Measurements from ENCODE around the gene ANO9. TPM values are rescaled to one million over a fixed set of nuclear protein-coding genes. Genes with fewer than 3 reads are reported as not detected.

ANO9 gene
- total RNA-seq, 1 donor from 2014 or later, result 1.9 TPM

GRCh38 chr11:457111-457760 is 15.4 kb upstream of the ANO9 start:
- Histone ChIP-seq H2AFZ (ENCODE audit: low read depth, low read length) (no peak overlapping the region), H3K4me2 (ENCODE audit: low read length) (no peak overlapping the region), H3K9ac (ENCODE audit: low read length) (no peak overlapping the region), H3K4me1 (ENCODE audit: insufficient read depth, low read length) (no peaks in the 10 kb centered on the region), H3K36me3 (ENCODE audit: insufficient read depth, low read length) (peaks cover 7% of the 10 kb centered on the region), H3K79me2 (ENCODE audit: insufficient read depth, low read length) (peaks cover 87% of the 10 kb centered on the region), H3K4me3 (ENCODE audit: insufficient read depth, low read depth, low read length) (no peak overlapping the region), H4K20me1 (ENCODE audit: insufficient read depth, low read length) (peaks cover 59% of the 10 kb centered on the region), H3K9me3 (ENCODE audit: insufficient read depth, low read depth, low read length) (no peaks in the 10 kb centered on the region), H3K27me3 (ENCODE audit: insufficient read depth, low read length) (no peaks in the 10 kb centered on the region), H3K27ac (ENCODE audit: low read depth, low read length) (no peak overlapping the region)
- Mint-ChIP-seq H3K4me3 (ENCODE audit: unreplicated experiment) (no peak overlapping the region), H3K36me3 (ENCODE audit: low read depth, unreplicated experiment) (peaks cover 18% of the 10 kb centered on the region), H3K27me3 (ENCODE audit: low read depth, unreplicated experiment) (no peaks in the 10 kb centered on the region), H3K9me3 (ENCODE audit: unreplicated experiment) (peaks cover 2% of the 10 kb centered on the region), H3K4me1 (ENCODE audit: low read depth, unreplicated experiment) (peaks cover 4% of the 10 kb centered on the region), H3K27ac (ENCODE audit: unreplicated experiment) (no peak overlapping the region)
- DNase-seq (ENCODE audit: low read depth), result no peak
- no peak for FAIRE-seq
- TF ChIP-seq CTCF (IDR thresholded peaks at IDR 0.05; ENCODE audit: insufficient read depth, low read depth, low read length), result no peak
- no peak for TF ChIP-seq EZH2 (IDR thresholded peaks at IDR 0.05; ENCODE audit: insufficient read depth, low read length)

GRCh38 chr11:456533-456932 is 14.7 kb upstream of the ANO9 start:
- TF ChIP-seq CTCF (IDR thresholded peaks at IDR 0.05; ENCODE audit: insufficient read depth, low read depth, low read length) (no peak), EZH2 (IDR thresholded peaks at IDR 0.05; ENCODE audit: insufficient read depth, low read length) (no peak)
- Mint-ChIP-seq H3K36me3 (ENCODE audit: low read depth, unreplicated experiment) (peaks cover 18% of the 10 kb centered on the region), H3K27me3 (ENCODE audit: low read depth, unreplicated experiment) (no peaks in the 10 kb centered on the region), H3K4me3 (ENCODE audit: unreplicated experiment) (no peak overlapping the region), H3K4me1 (ENCODE audit: low read depth, unreplicated experiment) (peaks cover 6% of the 10 kb centered on the region), H3K27ac (ENCODE audit: unreplicated experiment) (no peak overlapping the region), H3K9me3 (ENCODE audit: unreplicated experiment) (peaks cover 2% of the 10 kb centered on the region)
- H3K9ac ChIP-seq (ENCODE audit: low read length), result no peak overlapping the region
- no peaks in the 10 kb centered on the region for H3K27me3 ChIP-seq (ENCODE audit: insufficient read depth, low read length)
- DNase-seq (ENCODE audit: low read depth) (no peak), FAIRE-seq (no peak)
- H3K4me1 ChIP-seq (ENCODE audit: insufficient read depth, low read length), result peaks cover under 1% of the 10 kb centered on the region
- no peak overlapping the region for H3K4me2 ChIP-seq (ENCODE audit: low read length)
- no peak overlapping the region for H3K4me3 ChIP-seq (ENCODE audit: insufficient read depth, low read depth, low read length)
- H3K9me3 ChIP-seq (ENCODE audit: insufficient read depth, low read depth, low read length), result no peaks in the 10 kb centered on the region
- H4K20me1 ChIP-seq (ENCODE audit: insufficient read depth, low read length), result peaks cover 66% of the 10 kb centered on the region
- H3K36me3 ChIP-seq (ENCODE audit: insufficient read depth, low read length), result peaks cover 7% of the 10 kb centered on the region
- peaks cover 87% of the 10 kb centered on the region for H3K79me2 ChIP-seq (ENCODE audit: insufficient read depth, low read length)
- no peak overlapping the region for H2AFZ ChIP-seq (ENCODE audit: low read depth, low read length)
- no peak overlapping the region for H3K27ac ChIP-seq (ENCODE audit: low read depth, low read length)

- H3K9ac ChIP-seq (ENCODE audit: low read length), result no peak overlapping the region
- DNase-seq (ENCODE audit: low read depth) (no peak), FAIRE-seq (no peak)
- peaks cover 92% of the 10 kb centered on the region for H3K79me2 ChIP-seq (ENCODE audit: insufficient read depth, low read length)
- Mint-ChIP-seq H3K27ac (ENCODE audit: unreplicated experiment) (no peak overlapping the region), H3K36me3 (ENCODE audit: low read depth, unreplicated experiment) (peaks cover 18% of the 10 kb centered on the region), H3K27me3 (ENCODE audit: low read depth, unreplicated experiment) (no peaks in the 10 kb centered on the region), H3K4me3 (ENCODE audit: unreplicated experiment) (no peak overlapping the region), H3K4me1 (ENCODE audit: low read depth, unreplicated experiment) (peaks cover 7% of the 10 kb centered on the region), H3K9me3 (ENCODE audit: unreplicated experiment) (peaks cover 2% of the 10 kb centered on the region)
- H3K4me3 ChIP-seq (ENCODE audit: insufficient read depth, low read depth, low read length), result no peak overlapping the region
- peaks cover 74% of the 10 kb centered on the region for H4K20me1 ChIP-seq (ENCODE audit: insufficient read depth, low read length)
- no peak overlapping the region for H2AFZ ChIP-seq (ENCODE audit: low read depth, low read length)
- no peak for TF ChIP-seq EZH2 (IDR thresholded peaks at IDR 0.05; ENCODE audit: insufficient read depth, low read length)
- TF ChIP-seq CTCF (IDR thresholded peaks at IDR 0.05; ENCODE audit: insufficient read depth, low read depth, low read length), result no peak
- H3K27ac ChIP-seq (ENCODE audit: low read depth, low read length), result no peak overlapping the region
- no peaks in the 10 kb centered on the region for H3K9me3 ChIP-seq (ENCODE audit: insufficient read depth, low read depth, low read length)
- no peak overlapping the region for H3K4me2 ChIP-seq (ENCODE audit: low read length)
- peaks cover 7% of the 10 kb centered on the region for H3K36me3 ChIP-seq (ENCODE audit: insufficient read depth, low read length)
- no peaks in the 10 kb centered on the region for H3K27me3 ChIP-seq (ENCODE audit: insufficient read depth, low read length)
- peaks cover 8% of the 10 kb centered on the region for H3K4me1 ChIP-seq (ENCODE audit: insufficient read depth, low read length)
These were observed 13.8 kb upstream of the ANO9 start for GRCh38 chr11:455566-456147.
